HFF-Myc (cell line): ENCODE results near the gene CELF2.
"Not testable (repeated sequence)": the region's sequence is repeated elsewhere in the genome, so short reads cannot be mapped to it uniquely, and the experiment has no call there.

Experiments
- DNase-seq: peaks from one replicate; pipeline ENCODE4 v3.0.0-alpha.2; 2011; ENCODE audit warnings: low read depth; ENCODE audit errors: extremely low read depth
- H3K4me3 ChIP-seq: replicated peaks from 2 replicates; pipeline ENCODE4 v1.5.1; 2011; ENCODE audit warnings: low read depth, mild to moderate bottlenecking, control low read depth, low read length
- TF ChIP-seq, protein P1 (sequence below): IDR thresholded peaks from 2 replicates; pipeline ENCODE4 v1.5.1; 2012; ENCODE audit warnings: mild to moderate bottlenecking, low read depth, low read length, control low read depth; ENCODE audit errors: missing control alignments

CELF2 gene

GRCh38 chr10:11339660-11340059, 322.0 kb downstream of the CELF2 start:
- TF ChIP-seq, protein P1, sequence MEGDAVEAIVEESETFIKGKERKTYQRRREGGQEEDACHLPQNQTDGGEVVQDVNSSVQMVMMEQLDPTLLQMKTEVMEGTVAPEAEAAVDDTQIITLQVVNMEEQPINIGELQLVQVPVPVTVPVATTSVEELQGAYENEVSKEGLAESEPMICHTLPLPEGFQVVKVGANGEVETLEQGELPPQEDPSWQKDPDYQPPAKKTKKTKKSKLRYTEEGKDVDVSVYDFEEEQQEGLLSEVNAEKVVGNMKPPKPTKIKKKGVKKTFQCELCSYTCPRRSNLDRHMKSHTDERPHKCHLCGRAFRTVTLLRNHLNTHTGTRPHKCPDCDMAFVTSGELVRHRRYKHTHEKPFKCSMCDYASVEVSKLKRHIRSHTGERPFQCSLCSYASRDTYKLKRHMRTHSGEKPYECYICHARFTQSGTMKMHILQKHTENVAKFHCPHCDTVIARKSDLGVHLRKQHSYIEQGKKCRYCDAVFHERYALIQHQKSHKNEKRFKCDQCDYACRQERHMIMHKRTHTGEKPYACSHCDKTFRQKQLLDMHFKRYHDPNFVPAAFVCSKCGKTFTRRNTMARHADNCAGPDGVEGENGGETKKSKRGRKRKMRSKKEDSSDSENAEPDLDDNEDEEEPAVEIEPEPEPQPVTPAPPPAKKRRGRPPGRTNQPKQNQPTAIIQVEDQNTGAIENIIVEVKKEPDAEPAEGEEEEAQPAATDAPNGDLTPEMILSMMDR = no peak
- DNase-seq = no peak

GRCh38 chr10:11341283-11341960, 323.8 kb downstream of the CELF2 start:
- TF ChIP-seq, protein P1 = no peak
- no peak overlapping the region for H3K4me3 ChIP-seq
- no peak for DNase-seq

More at GRCh38 chr10:11339660-11340059, 322.0 kb downstream of the CELF2 start:
- H3K4me3 ChIP-seq = no peak overlapping the region

DNA sequence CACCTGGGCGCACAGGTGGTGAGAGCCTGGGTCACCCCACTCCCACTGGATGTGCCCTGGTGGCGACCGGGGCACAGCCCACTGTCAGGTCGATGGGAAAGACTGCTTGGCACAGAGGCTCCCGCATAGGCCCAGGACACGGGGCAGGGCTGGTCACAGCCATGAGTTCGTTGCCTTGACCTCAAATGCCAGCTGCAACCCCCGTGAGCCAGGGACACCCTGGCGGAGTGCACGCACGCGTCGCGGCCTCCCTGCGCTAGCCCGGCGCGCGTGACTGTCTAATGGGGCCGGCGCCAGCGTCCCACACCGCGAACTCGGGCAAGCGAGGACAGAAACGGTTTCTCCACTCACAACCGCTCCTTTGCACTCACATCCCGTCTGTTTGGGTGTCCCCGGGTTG, 326.4 kb downstream of the CELF2 start:
- H3K4me3 ChIP-seq = no peak overlapping the region

DNA sequence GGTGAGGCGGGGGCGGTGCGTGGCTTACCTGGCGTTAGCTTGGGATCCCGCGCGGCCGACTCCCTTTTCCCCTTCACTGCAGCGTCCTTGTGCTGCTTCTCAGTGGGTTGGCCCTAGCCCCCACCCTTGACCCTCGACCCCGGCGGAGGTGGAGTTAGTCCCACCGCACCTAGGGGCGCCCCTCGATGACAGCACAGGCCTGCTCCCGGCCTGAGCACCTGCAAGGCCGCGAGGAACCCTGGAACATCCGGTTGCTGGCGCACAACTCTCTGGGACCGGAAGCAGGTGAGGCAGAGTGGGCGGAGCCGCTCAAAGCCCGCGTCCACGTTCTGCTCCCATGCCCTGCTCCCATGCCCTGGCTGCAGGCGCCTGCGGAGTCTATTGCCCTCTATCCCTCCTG, 326.9 kb downstream of the CELF2 start:
- TF ChIP-seq, protein P1 = no peak
- DNase-seq = no peak
- H3K4me3 ChIP-seq = no peak overlapping the region

More for the DNA sequence above, 326.4 kb downstream of the CELF2 start:
- DNase-seq = no peak
- TF ChIP-seq, protein P1 = no peak

GRCh38 chr10:11345224-11346054, 327.8 kb downstream of the CELF2 start:
- TF ChIP-seq, protein P1 = no peak
- H3K4me3 ChIP-seq = no peak overlapping the region
- no peak for DNase-seq

- H3K4me3 ChIP-seq = not testable (repeated sequence)
Measured at GRCh38 chr10:11347580-11347979, 329.9 kb downstream of the CELF2 start.

GRCh38 chr10:11351801-11352200, 334.1 kb downstream of the CELF2 start:
- TF ChIP-seq, protein P1 = no peak
- no peak overlapping the region for H3K4me3 ChIP-seq
- DNase-seq = no peak

More at GRCh38 chr10:11347580-11347979, 329.9 kb downstream of the CELF2 start:
- DNase-seq = not testable (repeated sequence)
